NCI-H1105 treated with DMSO at 0.1 percent for 48 hours (cell line): ENCODE data around the gene ZFX.
"Not testable (repeated sequence)": the region's sequence is repeated elsewhere in the genome, so short reads cannot be mapped to it uniquely, and the experiment has no call there.

Experiments
- DNase-seq: peaks from one replicate; lab custom pipeline; 2025; lab: John Stamatoyannopoulos, UW

ZFX gene

GRCh38 chrX:24149351-24150050 is at the start of gene ZFX:
TSS of gene ZFX (plus strand) at chrX:24149729. CDS start at chrX:24172743, 23,014 bp downstream.
- DNase-seq: no peak

DNA sequence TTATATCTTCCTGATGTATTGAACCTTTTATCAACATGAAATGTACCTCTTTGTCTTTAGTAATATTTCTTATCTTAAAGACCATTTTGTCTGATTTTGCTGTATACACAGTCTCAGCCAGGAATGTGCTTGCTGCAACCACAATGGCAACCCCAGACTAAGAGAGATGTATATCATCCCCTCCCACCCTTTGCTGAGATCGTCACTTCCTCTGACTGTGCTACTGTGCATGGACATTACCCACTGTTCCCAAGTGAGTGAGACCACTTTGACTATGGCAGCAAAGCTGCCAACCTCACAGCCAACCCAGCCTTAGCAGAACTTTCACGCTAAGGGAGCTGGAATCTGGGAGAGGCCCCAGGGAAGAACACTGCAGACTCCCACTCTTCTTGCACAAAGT is 48.8 kb upstream of the ZFX start:
- no peak for DNase-seq

- peak; percentile 59 for DNase-seq
Observed at GRCh38 chrX:24110069-24110468, 39.5 kb upstream of the ZFX start.

- DNase-seq: no peak
Observed at GRCh38 chrX:24113181-24113580, 36.3 kb upstream of the ZFX start.

- no peak for DNase-seq
Observed at GRCh38 chrX:24117258-24117657, 32.3 kb upstream of the ZFX start.

DNA sequence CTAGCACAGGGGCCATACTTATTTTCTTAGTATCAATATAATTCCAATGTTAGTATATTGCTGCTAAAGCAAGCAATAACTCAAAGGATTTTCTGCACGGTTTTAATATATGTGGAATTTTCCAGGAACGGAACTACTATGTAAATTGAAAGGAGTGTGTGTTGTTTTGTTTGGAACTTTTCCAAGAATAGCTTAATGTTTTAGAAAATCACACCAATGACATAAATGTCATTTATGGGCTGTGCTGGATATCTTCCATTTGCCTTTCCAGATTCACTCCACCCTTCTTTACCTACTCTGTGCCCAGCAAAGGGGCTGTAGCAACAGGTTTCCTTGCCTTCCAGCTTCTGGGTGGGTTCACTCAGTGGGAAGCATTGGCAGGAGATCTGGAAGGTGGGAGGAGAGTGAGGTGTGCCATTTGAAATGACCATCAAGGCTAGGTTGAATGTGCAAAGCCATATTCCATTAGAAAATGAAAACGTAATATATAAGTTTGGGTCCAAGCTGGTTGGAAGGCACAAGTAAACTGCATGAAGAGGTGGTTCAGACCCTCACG is 25.2 kb upstream of the ZFX start:
- no peak for DNase-seq

DNA sequence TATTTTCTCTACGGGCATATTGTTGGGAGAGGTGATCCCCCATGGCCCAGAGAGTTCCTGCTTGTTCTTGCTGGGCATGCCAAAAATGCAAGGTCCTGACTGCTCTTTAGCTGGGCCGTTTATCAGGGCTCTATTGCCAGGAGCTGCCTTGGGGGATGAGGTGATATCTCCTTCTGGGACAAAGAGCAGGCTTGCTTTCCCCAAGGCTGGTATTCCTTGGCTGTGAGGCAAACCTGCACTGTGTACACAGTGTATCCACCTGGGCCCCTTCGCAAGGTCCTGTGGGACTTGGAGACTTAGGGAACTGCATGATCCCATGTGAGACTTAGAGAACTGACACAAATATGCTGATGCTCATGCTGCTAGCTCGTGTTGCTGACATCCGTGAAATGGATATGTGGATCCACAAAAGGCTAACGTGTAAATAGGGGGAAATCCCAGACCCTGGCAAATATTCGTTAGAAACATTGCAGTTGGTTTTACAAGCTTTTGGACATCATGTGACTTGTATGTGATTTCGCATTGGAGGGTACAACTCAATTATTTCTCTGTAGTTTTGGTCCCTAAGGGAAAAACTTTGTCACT is 24.4 kb upstream of the ZFX start:
- no peak for DNase-seq

DNA sequence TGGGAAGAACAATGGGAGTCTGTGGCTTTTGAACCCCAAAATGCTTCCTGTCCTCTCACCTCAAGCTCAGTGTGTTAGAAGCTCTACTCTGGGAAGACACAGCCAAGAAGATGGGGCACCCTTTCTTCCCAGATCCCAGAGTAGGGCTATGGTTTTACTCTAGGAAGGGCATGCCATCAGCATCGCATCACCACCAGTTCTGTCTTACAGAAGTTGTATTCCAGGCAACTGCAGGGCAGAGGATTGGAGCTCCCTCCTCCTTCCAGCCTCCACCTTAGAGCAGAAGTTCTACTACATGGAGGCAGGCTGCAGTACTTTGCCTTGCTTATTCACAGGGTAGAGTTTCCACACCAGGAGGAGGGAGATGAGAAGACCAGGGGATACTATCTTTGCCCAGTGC is 18.1 kb upstream of the ZFX start:
- DNase-seq: no peak

DNA sequence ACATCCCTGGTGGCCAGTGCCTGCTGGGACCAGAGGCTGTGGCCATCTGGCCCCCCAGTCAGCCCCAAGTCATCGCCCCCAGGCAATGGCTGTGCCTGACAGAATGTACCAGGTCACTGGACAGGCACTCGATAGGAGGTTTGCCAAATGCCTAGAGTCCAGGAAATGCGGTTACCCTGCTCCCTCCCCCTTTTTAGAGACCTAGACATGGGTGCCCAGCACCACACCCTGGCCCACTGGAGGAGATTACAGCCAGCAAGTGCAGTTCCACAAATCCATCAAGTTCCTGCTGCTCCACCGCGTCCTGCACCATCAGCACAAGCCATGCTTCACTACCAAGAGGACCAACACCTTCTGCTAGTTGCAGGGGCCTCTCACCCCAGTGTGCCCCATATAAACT is 16.2 kb upstream of the ZFX start:
- DNase-seq: no peak

GRCh38 chrX:24135768-24136167 is 13.8 kb upstream of the ZFX start:
- DNase-seq: not testable (repeated sequence)

GRCh38 chrX:24137192-24137591 is 12.3 kb upstream of the ZFX start:
- DNase-seq: no peak

GRCh38 chrX:24143982-24144381 is 5.5 kb upstream of the ZFX start:
- DNase-seq: not testable (repeated sequence)

DNA sequence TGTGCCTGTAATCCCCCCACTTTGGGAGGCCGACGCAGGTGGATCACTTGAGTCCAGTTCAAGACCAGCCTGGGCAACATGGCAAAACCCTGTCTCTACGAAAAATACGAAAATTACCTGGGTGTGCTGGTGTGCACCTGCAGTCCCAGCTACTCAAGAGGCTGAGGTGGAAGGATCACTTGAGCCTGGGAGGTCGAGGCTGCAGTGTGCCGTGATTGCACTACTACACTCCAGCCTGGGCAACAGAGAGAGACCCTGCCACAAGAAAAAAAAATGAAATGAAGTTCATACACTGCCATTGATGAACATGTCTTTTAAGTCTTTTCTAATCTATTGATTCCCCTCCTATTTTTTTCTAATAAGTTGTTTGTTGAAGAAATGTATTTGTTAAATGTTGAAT is 5.0 kb upstream of the ZFX start:
- no peak for DNase-seq

- DNase-seq: no peak
Observed at GRCh38 chrX:24145303-24146186, 4.0 kb upstream of the ZFX start.

DNA sequence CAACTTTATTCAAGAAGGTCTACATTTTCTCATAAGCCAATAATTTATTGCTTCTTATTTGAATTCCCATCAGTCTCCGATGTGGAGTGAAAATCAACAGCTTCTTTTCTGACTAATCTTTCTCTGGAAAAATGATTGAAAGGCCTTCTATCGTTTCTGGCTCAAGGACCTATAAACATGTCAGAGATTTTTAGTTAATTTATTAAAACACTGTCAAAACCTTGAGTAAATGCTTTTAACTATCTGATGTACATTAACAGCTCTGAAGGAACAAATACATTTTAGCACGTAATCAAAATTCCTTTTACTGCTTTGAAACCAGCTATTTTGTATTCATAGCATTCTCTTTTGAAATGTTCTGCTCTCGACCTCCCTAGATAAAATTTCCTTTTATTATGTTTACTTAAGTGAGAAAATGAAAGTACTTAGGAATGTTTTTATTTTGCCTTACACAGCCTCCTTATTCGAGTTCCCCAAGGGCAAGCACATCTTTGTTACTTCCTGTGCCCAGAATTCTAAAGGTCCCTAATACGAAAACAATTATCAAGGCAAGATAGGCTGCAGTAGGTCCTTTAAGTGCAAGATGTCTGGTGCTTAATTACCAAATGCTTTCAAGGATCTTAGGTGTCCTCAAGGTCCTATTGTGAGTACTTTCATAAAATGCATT is 3.1 kb upstream of the ZFX start:
- DNase-seq: no peak

- DNase-seq: no peak
Observed at GRCh38 chrX:24147165-24147564, 2.4 kb upstream of the ZFX start.

GRCh38 chrX:24148121-24148520 is 1.4 kb upstream of the ZFX start:
- DNase-seq: no peak

- DNase-seq: no peak
Observed at GRCh38 chrX:24148535-24149350, 786 bp upstream of the ZFX start.

DNA sequence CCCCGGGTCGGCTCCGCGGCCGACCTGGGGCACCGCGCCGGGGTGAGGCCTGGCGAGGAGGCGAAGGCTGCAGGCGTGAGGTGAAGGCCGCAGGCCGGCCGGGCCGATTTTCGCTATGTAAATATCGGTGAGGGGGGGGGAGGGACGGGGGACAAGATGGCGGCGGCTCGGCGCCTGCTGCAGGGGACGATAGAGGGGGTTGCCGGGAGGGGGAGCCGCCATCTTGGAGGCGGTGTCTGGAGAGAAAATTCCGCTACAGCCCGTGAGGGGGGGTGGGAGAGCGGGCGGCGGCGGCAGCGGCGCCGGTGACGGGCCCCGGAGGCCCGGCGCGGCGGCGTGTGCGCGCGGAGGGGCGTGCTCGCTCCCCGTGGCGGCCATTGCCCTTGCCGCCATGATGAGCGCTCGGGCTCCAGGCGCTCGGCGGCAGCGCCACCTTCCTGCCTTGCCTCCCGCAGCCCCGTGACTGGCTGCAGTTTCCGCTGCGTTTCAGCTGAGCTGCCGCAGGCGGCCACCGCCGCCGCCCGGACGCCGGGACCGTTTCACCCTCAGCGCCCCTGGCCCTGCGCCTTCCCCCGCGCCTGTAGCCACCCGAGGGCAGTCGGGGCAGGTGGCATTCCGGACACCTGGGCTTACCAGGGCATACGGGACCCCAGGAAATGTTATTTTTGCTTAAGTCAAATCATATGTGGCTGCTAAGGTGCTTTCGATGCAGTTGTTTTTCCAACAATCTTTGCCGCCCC is 692 bp downstream of the ZFX start:
- DNase-seq: peak; percentile 81

DNA sequence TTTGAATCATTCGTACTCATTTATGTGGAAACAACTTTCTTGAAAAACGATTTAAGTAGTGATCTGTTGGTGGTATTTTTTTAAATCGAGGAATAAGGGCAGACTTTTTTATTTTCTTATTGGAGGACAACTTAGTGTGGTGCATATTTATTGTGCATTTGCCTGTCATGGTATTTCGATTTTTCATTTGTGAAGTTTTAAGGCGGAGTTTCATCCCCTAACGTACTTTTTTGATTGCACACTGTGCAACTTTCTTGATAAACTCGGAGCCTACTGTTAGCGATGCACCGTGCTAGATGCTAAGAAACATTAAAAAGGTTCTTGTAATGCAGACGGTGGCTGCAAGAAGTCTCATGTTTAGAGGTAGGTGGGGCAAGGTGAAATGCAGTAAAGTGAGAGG is 1.4 kb downstream of the ZFX start:
- DNase-seq: no peak

DNA sequence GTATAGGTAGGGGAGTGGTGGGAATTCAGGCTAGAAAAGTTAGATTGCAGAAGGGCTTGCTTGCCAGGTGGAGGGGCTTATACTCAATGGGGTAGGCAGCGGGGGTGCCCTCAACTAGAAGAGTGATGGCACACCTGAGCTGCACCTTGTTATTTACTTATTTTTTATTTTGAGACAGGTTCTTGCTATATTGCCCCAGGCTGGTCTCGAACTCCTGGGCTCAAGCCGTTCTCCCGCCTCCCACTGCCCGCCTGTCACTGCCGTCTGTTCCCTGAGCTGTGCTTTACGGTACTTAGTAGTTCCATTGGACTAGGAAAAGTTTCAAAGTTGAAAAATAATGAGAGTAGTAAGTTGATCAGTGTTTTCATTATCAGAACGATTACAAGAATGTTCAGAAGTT is 2.0 kb downstream of the ZFX start:
- no peak for DNase-seq
